Glomerular endothelial cell (primary cell): Measurements from ENCODE around the gene FILIP1L. TPM values are rescaled to one million over a fixed set of nuclear protein-coding genes. Genes with fewer than 3 reads are reported as not detected.

Source experiments
- DNase-seq: peaks from one replicate; pipeline ENCODE4 v3.0.0-alpha.2; 2011; ENCODE audit warnings: low read depth, low spot score; ENCODE audit errors: extremely low read depth
- total RNA-seq: library from RNA; depleted of rRNA; stranded (reverse); fragments of >200 nt; gene quantifications from 2 replicates; pipeline ENCODE4 v1.2.3, GENCODE V29; 2015

The FILIP1L gene
- total RNA-seq, 1 donor from 2014 or later: 70.8 TPM

GRCh38 chr3:100125161-100125938 is 11.0 kb upstream of the FILIP1L start:
- no peak for DNase-seq

GRCh38 chr3:100124201-100124761 is 10.0 kb upstream of the FILIP1L start:
- no peak for DNase-seq

- DNase-seq: no peak
Observed at GRCh38 chr3:100123112-100123511, 8.8 kb upstream of the FILIP1L start.

- no peak for DNase-seq
Observed at GRCh38 chr3:100122321-100122720, 8.0 kb upstream of the FILIP1L start.

- no peak for DNase-seq
Observed at GRCh38 chr3:100120693-100121092, 6.4 kb upstream of the FILIP1L start.

GRCh38 chr3:100120012-100120411 is 5.7 kb upstream of the FILIP1L start:
- DNase-seq: no peak

GRCh38 chr3:100117093-100117492 is 2.8 kb upstream of the FILIP1L start:
- no peak for DNase-seq

- no peak for DNase-seq
Observed at GRCh38 chr3:100113723-100114412, 433 bp downstream of the FILIP1L start.

GRCh38 chr3:100111728-100112127 is 2.6 kb downstream of the FILIP1L start:
- no peak for DNase-seq

- no peak for DNase-seq
Observed at GRCh38 chr3:100110162-100110561, 4.1 kb downstream of the FILIP1L start.

- DNase-seq: no peak
Observed at GRCh38 chr3:100108464-100109079, 5.7 kb downstream of the FILIP1L start.

GRCh38 chr3:100107221-100107814 is 7.0 kb downstream of the FILIP1L start:
- DNase-seq: no peak

- DNase-seq: no peak
Observed at GRCh38 chr3:100106531-100107141, 7.7 kb downstream of the FILIP1L start.

GRCh38 chr3:100106094-100106493 is 8.2 kb downstream of the FILIP1L start:
- no peak for DNase-seq

GRCh38 chr3:100105501-100105900 is 8.8 kb downstream of the FILIP1L start:
- no peak for DNase-seq

- DNase-seq: no peak
Observed at GRCh38 chr3:100104817-100105413, 9.4 kb downstream of the FILIP1L start.

- no peak for DNase-seq
Observed at GRCh38 chr3:100104442-100104798, 9.9 kb downstream of the FILIP1L start.

- DNase-seq: no peak
Observed at GRCh38 chr3:100103558-100104441, 10.5 kb downstream of the FILIP1L start.

GRCh38 chr3:100102757-100103156 is 11.5 kb downstream of the FILIP1L start:
- no peak for DNase-seq
